Measurements from ENCODE around the gene CACNA1B.
"Not testable (repeated sequence)": the region's sequence is repeated elsewhere in the genome, so short reads cannot be mapped to it uniquely, and the experiment has no call there.

The CACNA1B gene
- 0 to 0.19 (median 0) reads per million in 3 donors for total RNA-seq

DNA sequence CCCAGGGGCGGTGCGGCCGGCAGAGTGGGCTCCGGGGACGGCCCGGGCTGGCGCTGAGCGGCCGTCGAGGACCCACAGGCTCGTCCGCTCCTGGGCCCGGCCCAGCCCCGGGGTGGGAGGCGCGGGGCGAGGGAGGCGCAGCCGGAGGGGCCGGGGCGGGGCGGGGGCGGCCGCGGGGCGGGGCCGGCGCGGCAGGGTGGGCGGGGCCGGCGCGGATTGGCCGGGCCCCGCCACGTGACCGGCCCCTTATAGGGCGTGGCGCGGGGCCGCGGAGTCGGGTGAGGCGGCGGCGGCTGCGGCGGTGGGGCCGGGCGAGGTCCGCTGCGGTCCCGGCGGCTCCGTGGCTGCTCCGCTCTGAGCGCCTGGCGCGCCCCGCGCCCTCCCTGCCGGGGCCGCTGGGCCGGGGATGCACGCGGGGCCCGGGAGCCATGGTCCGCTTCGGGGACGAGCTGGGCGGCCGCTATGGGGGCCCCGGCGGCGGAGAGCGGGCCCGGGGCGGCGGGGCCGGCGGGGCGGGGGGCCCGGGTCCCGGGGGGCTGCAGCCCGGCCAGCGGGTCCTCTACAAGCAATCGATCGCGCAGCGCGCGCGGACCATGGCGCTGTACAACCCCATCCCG lies at the start of gene CACNA1B:
Gene CACNA1B, plus strand, starts transcription at position 277 of the 617 bp plus-strand sequence. Its CDS starts 152 bp downstream, at position 429.
- H3K9me3 ChIP-seq (ENCODE audit: control insufficient read depth, low read length); H3K36me3 ChIP-seq (ENCODE audit: control insufficient read depth, insufficient read depth, low read length); H3K4me1 ChIP-seq (ENCODE audit: control insufficient read depth, insufficient read depth, low read length, poor library complexity, severe bottlenecking); H3K27ac ChIP-seq (ENCODE audit: insufficient read depth, low read length, poor library complexity, severe bottlenecking); DNase-seq: not testable (repeated sequence)
- Histone ChIP-seq H3K27me3 (replicated peaks; ENCODE audit: control insufficient read depth, insufficient read depth, low read length, poor library complexity, severe bottlenecking) (peaks cover 22% of the 10 kb centered on the region), H3K4me3 (ENCODE audit: insufficient read depth, low read depth, low read length, poor library complexity, severe bottlenecking) (peak within 1 kb of the TSS; percentile 32)

DNA sequence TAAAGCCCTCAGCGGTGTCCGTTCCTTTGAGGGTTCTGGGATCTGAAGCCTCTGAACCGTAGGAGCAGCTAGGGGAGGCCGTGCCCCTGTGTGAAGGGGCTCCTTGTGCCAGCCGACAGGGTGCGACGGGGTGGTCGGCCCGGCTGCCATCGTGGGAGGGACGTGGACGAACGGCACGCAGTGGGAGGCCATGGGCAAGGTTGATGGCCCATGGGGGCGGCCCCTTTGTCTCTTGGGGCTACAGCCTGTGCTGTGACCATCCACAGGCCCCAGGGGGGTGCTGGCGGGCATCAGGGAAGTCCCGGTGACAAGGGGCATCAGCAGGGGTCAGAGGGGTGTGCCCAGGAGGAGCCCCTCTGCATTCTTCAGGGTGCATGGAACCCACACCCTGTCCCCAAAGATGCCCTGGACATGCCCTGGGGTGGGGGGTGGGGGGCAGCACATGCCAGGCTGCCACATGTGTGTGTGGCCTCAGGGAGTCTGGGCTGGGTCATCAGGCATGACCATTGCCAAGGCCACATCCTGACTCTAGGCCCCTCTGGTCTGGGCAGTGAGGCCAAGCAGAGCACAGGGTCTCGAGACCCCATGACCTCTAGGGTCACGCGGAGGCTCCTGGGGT lies 49.6 kb upstream of the CACNA1B start:
- Histone ChIP-seq H3K9me3 (ENCODE audit: control insufficient read depth, low read length) (no peaks in the 10 kb centered on the region), H3K4me3 (ENCODE audit: insufficient read depth, low read depth, low read length, poor library complexity, severe bottlenecking) (no peak overlapping the region), H3K27me3 (replicated peaks; ENCODE audit: control insufficient read depth, insufficient read depth, low read length, poor library complexity, severe bottlenecking) (no peaks in the 10 kb centered on the region), H3K27ac (ENCODE audit: insufficient read depth, low read length, poor library complexity, severe bottlenecking) (no peak overlapping the region), H3K4me1 (ENCODE audit: control insufficient read depth, insufficient read depth, low read length, poor library complexity, severe bottlenecking) (no peaks in the 10 kb centered on the region), H3K36me3 (ENCODE audit: control insufficient read depth, insufficient read depth, low read length) (peaks cover 43% of the 10 kb centered on the region)
- no peak for DNase-seq

DNA sequence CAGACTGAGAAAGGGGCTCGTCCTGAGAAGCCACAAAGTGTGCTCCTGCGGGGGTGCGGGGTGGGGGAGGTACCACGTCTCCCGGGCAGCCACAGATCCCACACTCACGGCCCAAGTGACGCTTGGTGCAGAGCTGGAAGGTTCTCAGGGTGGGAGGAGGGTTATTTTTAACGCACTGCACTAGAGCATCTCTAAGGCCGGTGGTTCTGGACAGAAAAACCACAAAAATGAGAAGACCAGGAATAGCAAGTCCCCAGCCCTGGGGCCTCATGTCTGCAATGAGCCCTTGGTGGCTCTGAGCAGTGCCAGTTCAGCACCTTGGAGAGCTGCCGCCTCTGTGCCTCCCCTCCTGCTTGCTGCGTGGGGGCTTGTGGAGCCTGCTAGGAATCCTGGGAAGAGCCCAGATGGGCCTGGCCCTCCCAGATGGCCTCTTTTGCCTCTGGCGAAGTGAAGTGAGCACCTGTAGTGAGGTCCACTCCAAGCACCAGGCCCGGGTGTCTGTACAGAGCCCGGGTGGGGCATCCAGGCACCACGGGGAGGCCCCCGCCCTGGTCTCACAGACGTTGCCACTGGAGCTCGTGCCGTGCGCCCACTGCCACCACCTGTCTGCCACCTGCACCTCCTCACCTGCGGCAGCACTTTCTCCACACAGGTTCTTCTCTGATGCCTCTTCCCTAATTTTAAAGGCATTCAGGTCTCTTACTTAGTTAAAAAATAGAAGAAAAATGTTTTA lies 48.9 kb upstream of the CACNA1B start:
- Histone ChIP-seq H3K9me3 (ENCODE audit: control insufficient read depth, low read length) (no peaks in the 10 kb centered on the region), H3K27ac (ENCODE audit: insufficient read depth, low read length, poor library complexity, severe bottlenecking) (no peak overlapping the region), H3K36me3 (ENCODE audit: control insufficient read depth, insufficient read depth, low read length) (peaks cover 50% of the 10 kb centered on the region), H3K4me3 (ENCODE audit: insufficient read depth, low read depth, low read length, poor library complexity, severe bottlenecking) (no peak overlapping the region), H3K4me1 (ENCODE audit: control insufficient read depth, insufficient read depth, low read length, poor library complexity, severe bottlenecking) (no peaks in the 10 kb centered on the region), H3K27me3 (replicated peaks; ENCODE audit: control insufficient read depth, insufficient read depth, low read length, poor library complexity, severe bottlenecking) (no peaks in the 10 kb centered on the region)
- no peak for DNase-seq

DNA sequence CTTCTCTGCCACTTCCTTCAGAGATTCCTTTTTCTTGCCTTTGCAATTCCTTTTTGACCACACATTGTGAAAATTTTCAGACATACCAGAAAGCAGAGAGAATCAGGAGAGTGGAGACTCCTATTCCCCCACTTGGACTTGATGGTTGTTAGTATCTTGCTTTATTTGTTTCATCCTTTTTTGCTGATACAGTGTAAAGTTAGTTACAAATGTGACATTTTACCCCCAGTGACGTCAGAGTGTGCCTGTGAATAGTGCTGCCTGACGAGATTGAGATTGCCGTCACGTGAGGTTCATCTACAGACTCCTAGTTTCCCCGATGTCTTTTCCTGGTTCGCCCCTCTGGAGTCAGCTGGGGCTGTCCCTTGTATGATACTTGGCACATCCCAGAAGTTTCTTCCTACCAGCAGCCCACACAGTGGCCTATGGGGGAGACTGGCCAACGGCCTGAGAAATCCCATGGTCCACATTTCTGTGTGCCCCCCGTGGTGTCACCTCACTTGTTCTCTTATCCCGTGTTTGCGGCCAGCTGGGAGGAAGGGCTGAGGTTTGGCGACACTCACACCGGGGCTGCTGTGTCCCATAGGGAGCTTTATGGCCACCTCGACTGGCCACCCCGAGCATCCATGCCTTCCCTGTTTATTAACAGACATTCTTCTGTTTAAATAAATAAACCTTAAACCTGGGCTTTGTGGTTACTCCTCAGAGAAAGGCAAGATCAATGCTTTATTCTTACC lies 48.2 kb upstream of the CACNA1B start:
- Histone ChIP-seq H3K4me3 (ENCODE audit: insufficient read depth, low read depth, low read length, poor library complexity, severe bottlenecking) (no peak overlapping the region), H3K9me3 (ENCODE audit: control insufficient read depth, low read length) (no peaks in the 10 kb centered on the region), H3K36me3 (ENCODE audit: control insufficient read depth, insufficient read depth, low read length) (peaks cover 55% of the 10 kb centered on the region), H3K4me1 (ENCODE audit: control insufficient read depth, insufficient read depth, low read length, poor library complexity, severe bottlenecking) (no peaks in the 10 kb centered on the region), H3K27me3 (replicated peaks; ENCODE audit: control insufficient read depth, insufficient read depth, low read length, poor library complexity, severe bottlenecking) (no peaks in the 10 kb centered on the region), H3K27ac (ENCODE audit: insufficient read depth, low read length, poor library complexity, severe bottlenecking) (no peak overlapping the region)
- no peak for DNase-seq

DNA sequence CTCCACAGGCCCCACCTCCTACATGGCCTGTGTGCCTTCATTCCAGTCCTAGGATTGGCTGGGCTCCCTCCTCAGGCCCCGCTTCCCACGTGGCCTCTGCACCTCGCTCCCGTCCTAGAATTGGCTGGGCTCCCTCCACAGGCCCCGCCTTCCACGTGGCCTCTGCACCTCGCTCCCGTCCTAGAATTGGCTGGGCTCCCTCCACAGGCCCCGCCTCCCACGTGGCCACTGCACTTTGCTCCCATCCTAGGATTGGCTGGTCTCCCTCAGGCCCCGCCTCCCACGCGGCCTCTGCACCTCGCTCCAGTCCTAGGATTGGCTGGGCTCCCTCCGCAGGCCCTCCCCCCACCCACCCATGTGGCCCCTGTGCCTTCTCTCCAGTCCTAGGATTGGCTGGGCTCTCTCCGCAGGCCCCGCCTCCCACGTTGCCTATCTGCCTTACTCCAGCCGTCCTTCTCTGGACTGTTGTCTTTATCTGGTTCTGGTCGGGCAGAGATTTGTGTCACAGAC lies 45.3 kb upstream of the CACNA1B start:
- no peaks in the 10 kb centered on the region for H3K27me3 ChIP-seq (replicated peaks; ENCODE audit: control insufficient read depth, insufficient read depth, low read length, poor library complexity, severe bottlenecking)
- H3K36me3 ChIP-seq (ENCODE audit: control insufficient read depth, insufficient read depth, low read length) = peaks cover 52% of the 10 kb centered on the region
- H3K4me3 ChIP-seq (ENCODE audit: insufficient read depth, low read depth, low read length, poor library complexity, severe bottlenecking) = no peak overlapping the region

DNA sequence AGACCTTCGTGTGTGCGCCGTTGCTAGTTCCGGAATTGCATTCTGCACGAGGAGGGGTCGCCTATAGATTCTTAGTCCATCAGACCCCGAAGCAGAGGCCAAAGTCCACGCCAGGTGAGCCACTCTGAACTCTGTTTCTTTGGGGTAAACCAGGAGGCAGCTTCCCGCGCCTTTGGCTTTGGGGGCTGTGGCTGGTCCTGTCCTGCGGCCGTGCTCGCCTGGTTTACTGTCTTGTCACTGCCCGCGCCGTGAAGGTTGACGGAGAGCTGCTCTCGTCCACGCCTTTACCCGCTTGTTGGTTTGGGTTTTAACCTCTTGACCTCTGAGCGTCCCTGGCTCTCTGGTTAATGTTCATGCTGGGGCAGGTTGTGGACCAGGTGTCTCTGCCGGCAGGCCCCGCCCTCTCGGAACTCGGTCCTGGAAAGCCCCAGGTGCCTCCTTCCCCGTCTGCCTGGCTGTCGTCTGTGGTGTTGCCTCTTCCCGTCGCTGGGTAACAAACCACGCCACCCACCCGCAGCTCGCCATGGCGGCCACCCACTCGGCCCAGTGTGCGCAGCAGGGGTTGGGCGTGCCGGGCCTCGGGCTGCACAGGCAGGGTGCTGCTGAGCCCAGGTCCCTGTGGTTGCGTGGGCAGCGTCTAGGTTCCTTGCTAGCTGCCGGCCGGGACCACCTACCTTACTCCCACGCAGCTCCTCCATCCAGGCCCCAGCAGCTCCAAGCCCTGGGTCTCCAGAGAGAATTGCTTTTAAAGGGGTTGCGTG lies 44.6 kb upstream of the CACNA1B start:
- no peaks in the 10 kb centered on the region for H3K9me3 ChIP-seq (ENCODE audit: control insufficient read depth, low read length)
- no peaks in the 10 kb centered on the region for H3K4me1 ChIP-seq (ENCODE audit: control insufficient read depth, insufficient read depth, low read length, poor library complexity, severe bottlenecking)
- no peak for DNase-seq
- no peak overlapping the region for H3K4me3 ChIP-seq (ENCODE audit: insufficient read depth, low read depth, low read length, poor library complexity, severe bottlenecking)
- no peaks in the 10 kb centered on the region for H3K27me3 ChIP-seq (replicated peaks; ENCODE audit: control insufficient read depth, insufficient read depth, low read length, poor library complexity, severe bottlenecking)
- no peak overlapping the region for H3K27ac ChIP-seq (ENCODE audit: insufficient read depth, low read length, poor library complexity, severe bottlenecking)
- peaks cover 48% of the 10 kb centered on the region for H3K36me3 ChIP-seq (ENCODE audit: control insufficient read depth, insufficient read depth, low read length)

More for the DNA sequence above, 45.3 kb upstream of the CACNA1B start:
- no peak for DNase-seq
- H3K4me1 ChIP-seq (ENCODE audit: control insufficient read depth, insufficient read depth, low read length, poor library complexity, severe bottlenecking) = no peaks in the 10 kb centered on the region
- no peaks in the 10 kb centered on the region for H3K9me3 ChIP-seq (ENCODE audit: control insufficient read depth, low read length)
- H3K27ac ChIP-seq (ENCODE audit: insufficient read depth, low read length, poor library complexity, severe bottlenecking) = no peak overlapping the region

DNA sequence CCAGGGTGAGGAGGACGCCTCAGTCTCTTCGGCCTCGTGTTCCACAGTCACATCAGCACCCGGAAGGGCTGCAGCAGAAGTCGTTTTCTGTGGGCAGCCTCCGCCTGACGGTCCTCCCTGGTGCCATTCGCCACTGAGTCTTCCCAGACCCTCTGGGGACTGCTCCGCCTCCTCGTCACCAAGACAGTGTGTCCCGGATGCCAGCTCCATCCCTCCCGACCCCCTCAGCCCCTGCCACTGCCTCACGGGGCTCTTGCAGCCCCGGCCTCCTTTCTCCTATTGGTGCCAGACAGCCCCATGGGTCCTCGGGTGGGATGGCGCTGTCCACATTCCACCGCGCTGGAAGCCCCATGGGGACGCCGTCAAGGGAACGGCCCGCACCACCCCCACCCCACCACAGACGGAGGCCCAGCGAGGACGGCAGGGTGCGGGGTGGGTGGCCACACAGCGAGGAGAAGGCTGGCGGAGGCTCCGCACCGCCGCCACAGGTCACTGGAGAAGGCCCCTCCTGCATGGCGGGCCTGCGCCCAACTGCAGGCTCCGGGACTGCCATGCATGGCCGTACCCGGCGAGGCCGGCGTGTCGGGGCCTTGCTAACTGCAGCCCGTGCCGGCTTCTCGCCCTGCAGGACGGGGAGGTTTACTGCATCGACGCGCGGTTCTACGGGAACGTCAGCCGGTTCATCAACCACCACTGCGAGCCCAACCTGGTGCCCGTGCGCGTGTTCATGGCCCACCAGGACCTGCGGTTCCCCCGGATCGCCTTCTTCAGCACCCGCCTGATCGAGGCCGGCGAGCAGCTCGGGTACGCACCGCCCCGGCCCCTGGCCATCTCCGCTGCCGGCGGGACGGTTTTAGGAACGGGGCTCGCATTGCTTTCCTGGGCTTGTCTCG lies 43.6 kb upstream of the CACNA1B start:
- no peaks in the 10 kb centered on the region for H3K9me3 ChIP-seq (ENCODE audit: control insufficient read depth, low read length)
- no peak overlapping the region for H3K4me3 ChIP-seq (ENCODE audit: insufficient read depth, low read depth, low read length, poor library complexity, severe bottlenecking)
- H3K27ac ChIP-seq (ENCODE audit: insufficient read depth, low read length, poor library complexity, severe bottlenecking) = no peak overlapping the region
- peaks cover 48% of the 10 kb centered on the region for H3K36me3 ChIP-seq (ENCODE audit: control insufficient read depth, insufficient read depth, low read length)
- no peak for DNase-seq
- H3K27me3 ChIP-seq (replicated peaks; ENCODE audit: control insufficient read depth, insufficient read depth, low read length, poor library complexity, severe bottlenecking) = no peaks in the 10 kb centered on the region
- H3K4me1 ChIP-seq (ENCODE audit: control insufficient read depth, insufficient read depth, low read length, poor library complexity, severe bottlenecking) = no peaks in the 10 kb centered on the region

DNA sequence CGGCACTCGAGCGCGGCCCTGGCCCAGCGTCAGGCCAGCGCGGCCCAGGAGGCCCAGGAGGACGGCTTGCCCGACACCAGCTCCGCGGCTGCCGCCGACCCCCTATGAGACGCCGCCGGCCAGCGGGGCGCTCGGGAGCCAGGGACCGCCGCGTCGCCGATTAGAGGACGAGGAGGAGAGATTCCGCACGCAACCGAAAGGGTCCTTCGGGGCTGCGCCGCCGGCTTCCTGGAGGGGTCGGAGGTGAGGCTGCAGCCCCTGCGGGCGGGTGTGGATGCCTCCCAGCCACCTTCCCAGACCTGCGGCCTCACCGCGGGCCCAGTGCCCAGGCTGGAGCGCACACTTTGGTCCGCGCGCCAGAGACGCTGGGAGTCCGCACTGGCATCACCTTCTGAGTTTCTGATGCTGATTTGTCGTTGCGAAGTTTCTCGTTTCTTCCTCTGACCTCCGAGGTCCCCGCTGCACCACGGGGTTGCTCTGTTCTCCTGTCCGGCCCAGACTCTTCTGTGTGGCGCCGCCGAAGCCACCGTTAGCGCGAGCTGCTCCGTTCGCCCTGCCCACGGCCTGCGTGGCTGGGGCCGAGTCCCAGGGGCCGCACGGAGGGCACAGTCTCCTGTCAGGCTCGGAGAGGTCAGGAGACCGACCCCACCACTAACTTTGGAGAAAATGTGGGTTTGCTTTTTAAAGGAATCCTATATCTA lies 42.6 kb upstream of the CACNA1B start:
- H3K27ac ChIP-seq (ENCODE audit: insufficient read depth, low read length, poor library complexity, severe bottlenecking) = no peak overlapping the region
- H3K27me3 ChIP-seq (replicated peaks; ENCODE audit: control insufficient read depth, insufficient read depth, low read length, poor library complexity, severe bottlenecking) = no peaks in the 10 kb centered on the region
- H3K36me3 ChIP-seq (ENCODE audit: control insufficient read depth, insufficient read depth, low read length) = peaks cover 44% of the 10 kb centered on the region
- DNase-seq = no peak
- H3K9me3 ChIP-seq (ENCODE audit: control insufficient read depth, low read length) = no peaks in the 10 kb centered on the region
- H3K4me1 ChIP-seq (ENCODE audit: control insufficient read depth, insufficient read depth, low read length, poor library complexity, severe bottlenecking) = no peaks in the 10 kb centered on the region
- no peak overlapping the region for H3K4me3 ChIP-seq (ENCODE audit: insufficient read depth, low read depth, low read length, poor library complexity, severe bottlenecking)
